GM19397 (cell line): ENCODE measurements around the gene MEOX2.

ENCODE experiments used
- ATAC-seq: cut with Tn5 transposase; IDR thresholded peaks from one replicate; pipeline ENCODE4 v1.9.1; 2021; ENCODE audit warnings: mild to moderate bottlenecking, moderate library complexity; ENCODE audit not compliant: unreplicated experiment

Gene MEOX2

DNA sequence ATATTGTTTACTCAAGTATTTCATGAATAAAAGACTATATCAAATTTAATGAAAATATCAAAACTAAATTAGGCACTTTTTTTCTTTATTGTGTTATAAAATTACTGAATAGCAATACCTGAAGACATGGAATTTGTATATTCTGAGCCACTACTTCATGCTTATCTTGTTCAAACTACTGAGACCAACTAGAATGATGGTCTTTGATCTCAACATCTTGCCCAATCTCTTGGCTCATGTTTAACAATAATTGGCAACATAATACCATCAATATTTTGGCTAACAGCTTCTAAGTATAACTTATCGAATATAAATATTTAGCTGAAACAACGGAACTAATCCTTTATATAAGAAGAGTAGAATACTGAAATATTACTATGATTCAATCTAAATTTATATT is 68.2 kb downstream of the MEOX2 start:
- no peak for ATAC-seq

DNA sequence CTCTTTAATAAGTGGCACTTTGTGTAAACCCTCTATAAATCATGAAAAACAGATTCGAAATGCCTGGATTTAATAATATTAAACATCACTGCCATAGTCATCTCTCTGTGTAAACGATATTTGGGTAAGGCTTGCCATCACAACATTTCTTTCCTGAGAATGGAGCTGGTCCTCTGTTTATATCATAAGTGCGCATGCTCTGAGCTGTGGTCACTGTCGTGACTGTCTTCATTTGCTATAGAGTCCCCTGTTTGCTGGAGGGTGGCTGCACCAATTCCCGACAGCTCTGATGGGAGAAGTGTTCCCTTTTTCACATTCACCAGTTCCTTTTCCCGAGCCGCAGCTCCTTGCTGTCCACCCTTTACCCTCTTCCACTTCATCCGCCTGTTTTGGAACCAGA is 74.3 kb downstream of the MEOX2 start:
- ATAC-seq, result no peak

DNA sequence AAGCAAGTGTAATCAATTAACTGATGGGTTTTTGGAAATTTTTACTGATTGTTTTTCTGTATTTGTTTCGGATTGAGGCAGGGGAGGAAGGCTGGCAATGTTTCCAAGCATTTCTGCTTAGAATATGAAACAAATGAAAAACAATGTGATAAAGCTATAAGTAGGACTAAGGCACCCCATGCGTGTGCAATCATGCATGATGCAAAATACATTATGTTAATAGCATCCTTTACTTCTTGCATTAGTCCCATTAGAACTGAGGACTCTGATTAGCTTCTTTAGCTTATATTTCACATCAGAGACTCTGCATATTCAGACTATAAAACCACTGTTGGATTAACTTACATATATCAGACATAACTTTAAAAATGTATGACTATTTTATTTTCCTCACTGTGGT is 76.0 kb downstream of the MEOX2 start:
- no peak for ATAC-seq

DNA sequence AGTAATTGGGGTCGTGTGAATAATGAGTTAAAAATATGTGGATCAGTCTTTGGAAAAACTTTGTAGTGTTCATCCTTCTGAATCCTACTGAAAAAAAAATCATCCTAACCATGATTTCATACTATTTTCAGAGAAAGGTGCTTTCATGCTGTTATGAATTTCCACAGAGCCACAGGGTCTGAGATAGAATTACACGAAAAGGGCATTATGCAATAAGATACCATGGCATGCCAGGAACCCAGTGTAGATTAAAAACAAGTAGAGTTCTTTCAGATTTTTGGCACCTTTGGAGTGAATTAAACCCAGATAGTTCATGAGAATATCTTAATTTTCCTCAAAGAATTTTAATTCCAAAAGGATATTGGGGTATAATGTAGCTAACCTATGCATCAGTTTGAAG is 77.2 kb downstream of the MEOX2 start:
- ATAC-seq, result no peak

DNA sequence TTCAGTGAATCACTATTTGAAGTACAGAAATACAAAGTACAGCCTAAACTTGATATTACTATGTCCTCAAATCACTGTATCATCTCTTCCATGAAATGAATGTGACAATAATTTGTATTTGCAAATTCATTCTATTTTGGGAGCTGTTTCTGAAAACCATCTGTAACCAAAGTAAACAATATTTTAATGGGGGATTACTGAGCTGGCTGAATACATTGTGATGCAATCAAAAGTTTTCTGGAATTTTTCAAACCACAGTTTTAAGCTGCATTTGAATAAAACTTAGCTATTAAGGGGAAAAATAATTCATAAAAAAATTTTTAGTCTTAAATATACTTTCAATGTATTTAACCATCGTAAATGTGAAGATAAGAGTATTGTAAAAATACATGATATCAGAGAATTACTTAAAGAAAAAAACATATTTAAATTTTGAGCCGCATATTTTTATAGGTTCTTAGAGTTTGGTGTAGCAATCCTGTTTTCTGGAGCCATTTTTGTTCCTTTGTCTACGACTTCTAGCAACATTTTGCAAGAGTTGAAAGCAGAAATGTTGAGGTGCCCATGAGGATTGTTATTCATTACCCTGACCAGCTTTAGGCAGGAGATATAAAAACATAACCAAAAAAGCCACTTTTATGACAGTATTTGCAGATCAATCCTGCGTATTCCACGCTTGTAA is 78.8 kb downstream of the MEOX2 start:
- ATAC-seq, result no peak

DNA sequence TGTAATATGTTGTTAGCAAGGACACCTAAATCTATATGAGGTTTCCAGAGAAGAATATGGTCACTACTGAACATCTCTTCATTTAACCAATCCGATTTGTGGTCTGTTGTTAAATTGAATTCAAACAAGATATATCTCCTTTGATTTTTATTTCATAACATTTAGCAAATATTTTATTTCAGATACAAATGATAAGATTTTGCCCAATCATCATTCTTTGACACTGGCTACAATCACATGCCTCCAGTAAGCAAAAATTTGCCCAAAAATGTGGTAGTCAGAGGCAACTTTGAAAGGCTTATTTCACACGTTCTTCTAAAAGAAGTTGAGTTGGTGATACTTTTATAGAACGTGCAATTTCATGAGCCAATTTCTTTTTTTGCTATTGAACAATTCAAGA is 79.9 kb downstream of the MEOX2 start:
- no peak for ATAC-seq

DNA sequence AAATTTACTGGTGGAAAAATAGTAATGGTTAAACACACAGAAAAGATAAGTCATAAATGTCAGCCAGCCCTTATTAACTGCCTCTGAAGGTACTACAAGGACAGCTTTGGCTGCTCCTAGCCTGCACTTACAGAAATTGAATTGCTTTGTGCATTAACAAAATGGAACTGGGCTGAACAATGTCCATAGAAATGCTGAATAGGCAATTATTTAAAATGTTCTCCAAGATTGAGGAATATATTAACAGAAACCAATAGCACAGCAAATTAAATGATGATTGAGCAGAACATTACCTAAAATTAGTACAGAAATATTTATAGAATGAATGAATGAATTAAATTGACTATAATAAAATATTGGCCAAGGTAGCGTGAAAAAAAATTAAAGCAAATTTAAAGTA is 82.3 kb downstream of the MEOX2 start:
- ATAC-seq, result no peak

DNA sequence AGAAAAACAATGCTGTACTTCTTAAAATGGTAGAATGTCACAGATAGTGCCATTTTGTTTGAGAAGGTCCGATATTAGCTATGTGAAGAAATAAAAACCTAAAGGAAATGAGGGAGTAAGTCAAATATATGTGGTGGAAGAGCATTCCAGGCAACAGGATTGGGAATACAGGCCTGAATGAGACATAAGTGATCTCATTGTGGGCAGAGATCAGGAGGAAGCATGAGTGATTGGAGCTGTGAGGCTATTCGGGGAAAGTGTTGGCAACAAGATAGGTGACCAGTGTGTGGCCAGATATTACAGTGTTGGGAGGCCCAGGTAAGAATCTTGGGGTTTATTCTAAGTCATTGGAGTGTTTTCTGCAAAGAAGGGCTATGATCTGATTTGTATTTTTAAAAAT is 83.4 kb downstream of the MEOX2 start:
- no peak for ATAC-seq

DNA sequence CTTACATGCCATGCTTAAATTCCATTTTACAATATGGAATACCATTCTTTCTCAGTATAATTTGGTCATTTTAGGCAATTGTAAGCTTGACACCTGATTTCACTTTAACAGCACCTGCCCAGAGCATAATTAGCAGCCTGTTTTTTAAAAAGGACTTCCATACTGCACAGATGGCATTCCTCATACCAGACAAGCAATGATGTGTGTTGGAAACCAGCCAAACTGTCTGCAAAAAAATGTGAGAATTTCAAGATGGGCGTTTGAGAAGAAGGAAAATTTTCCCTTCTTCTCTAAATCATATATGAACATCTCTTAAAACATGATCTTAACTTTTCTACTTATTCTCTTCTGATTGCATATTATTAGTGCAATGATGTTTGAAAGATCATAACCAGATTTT is 84.2 kb downstream of the MEOX2 start:
- ATAC-seq, result no peak

DNA sequence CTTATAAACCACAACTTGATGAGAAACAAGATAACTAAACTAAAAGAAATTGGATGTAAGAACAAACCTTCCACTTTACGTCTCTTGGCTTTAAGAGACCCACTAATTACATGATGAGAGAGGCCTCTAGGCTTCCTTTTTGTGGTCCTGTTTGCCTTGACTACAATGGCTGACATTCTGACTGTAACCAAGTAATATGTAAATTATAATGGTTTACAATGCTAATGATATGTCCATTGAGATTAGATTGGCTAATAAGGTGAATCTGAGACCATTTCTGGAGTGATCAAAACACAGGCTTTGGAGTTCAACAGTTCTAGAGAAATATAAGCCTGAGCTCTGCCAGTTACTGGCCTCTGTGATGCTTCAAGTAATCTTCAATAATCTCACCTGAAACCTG is 85.3 kb downstream of the MEOX2 start:
- no peak for ATAC-seq

DNA sequence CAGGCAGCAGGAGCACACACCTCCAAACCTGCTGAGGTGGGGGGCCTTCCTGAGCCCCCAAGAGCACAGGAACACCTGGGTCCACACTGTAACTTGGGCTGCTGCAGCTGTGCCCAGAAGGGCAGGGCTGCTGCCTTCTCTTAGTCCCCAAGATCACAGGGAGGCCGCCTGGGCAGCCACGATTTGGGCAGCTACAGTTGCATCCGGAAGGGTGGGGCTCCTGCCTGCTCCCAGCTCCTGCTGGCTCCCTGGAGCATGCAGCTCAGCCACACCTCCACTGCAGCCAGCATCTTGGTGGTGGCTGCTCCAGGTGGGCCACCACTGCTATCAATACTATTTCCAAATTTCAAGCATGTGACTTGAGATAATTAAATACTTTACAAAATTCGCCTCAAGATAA is 86.2 kb downstream of the MEOX2 start:
- no peak for ATAC-seq

DNA sequence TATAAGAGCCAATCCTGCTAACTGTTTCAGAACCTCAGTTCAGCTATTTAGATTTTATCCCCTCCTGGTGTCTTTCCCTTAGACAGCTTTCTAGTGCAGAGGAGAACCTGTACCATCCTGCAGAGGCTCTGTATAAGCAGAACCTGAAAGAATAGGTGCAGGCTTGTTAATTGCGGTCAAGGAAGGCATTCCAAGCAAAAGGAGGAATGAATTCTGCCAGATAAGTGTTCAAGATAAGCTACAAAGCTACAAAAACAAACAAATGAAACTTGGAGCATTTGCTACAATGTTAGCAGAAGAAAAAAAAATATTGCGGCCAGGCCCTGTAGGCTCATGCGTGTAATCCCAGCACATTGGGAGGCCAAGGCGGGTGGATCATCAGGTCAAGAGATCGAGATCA is 92.0 kb downstream of the MEOX2 start:
- no peak for ATAC-seq

DNA sequence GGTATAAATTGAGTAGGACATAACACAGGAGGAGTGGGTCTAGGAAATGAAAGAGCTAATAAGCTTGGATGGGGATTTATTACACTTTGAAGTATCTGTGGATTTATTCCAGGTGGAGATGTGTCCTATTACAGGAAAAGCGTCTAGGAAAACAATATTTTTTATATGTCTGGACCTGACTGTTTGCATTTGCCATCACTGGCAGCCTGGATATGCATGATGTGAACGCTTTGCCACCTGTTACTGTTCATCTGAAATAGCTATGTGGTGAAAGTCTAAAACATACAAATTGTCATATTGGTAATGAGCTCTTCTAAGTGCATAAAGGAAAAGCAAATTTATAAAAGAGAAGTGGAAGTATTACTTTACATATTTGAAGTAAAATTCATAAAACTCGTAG is 93.1 kb downstream of the MEOX2 start:
- ATAC-seq, result no peak

DNA sequence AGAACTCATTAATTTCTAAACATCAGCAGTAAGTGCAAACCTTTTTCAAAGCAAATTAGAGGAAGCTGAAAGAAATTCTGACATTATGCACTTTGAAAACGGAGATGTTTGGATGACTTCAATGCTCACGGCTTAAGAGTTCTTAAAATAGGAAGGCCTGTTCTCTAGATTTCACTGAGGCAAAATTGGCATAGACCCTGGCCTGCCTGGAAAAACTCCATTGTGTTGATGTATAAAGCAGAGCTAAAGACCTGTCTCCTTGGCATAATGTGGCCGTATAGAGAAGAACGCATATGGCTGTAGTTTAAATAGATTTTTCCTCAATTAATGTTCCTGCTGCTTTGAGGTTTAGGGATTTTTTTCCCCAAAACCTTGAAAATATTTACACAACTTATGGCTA is 100.2 kb downstream of the MEOX2 start:
- no peak for ATAC-seq

DNA sequence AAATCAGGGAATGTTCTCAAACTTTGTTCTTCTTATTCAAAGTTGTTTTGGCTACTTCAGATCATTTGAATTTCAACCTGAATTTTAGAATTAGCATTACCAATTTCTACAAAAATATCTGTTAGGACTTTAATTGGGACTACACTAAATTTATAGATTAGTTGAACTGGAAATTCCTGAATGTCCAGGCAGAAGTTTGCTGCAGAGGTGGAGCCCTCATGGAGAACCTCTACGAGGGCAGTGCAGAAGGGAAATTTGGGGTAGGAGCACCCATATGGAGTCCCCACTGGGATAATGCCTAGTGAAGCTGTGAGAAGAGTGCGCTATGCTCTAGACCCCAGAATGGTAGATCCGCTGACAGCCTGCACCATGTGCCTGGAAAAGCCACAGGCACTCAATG is 101.9 kb downstream of the MEOX2 start:
- no peak for ATAC-seq

DNA sequence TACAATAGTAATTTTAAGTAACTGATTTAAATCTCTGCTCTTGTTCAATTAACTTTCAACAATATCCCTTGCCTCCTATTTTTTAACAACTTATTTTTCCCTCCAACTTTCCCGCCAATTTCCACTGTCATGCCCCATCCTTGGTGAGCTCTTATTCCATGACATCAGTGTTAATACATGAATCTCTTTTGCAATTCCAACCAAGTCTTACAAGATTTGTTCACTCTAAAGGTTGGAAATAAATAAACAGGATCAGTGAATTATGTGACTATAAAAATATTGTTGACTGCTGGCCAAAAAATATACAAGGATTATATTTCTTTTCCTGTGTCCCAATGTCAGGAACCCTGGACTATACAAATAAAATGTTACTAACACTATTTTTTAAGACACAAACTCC is 103.7 kb downstream of the MEOX2 start:
- ATAC-seq, result no peak

DNA sequence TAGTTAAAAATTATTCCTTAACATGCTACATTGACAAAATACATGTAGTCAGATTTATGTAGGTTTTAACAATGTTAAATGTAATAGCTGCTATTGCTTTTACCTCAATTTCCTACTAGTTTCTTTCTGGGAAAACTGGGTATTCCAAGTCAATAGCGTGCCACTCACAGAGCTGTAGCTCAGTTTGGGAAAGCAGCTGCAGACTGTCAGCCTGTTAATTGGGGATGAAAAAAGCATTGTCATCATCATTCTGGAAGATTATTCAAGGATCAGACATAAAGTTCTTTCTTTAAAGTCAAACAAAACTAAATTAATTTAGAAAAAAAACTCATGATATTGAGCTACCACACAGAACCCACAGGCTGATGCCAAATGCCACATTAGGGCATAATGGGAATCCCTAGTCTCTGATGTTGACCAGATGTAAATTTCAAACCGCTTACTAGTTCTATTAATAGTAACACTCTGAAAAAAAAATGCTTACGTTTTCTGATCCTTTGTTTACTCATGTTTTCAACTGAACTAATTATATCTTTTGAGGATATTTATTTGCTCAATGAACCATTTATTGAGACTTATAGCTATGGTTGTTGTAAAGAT is 105.0 kb downstream of the MEOX2 start:
- no peak for ATAC-seq

DNA sequence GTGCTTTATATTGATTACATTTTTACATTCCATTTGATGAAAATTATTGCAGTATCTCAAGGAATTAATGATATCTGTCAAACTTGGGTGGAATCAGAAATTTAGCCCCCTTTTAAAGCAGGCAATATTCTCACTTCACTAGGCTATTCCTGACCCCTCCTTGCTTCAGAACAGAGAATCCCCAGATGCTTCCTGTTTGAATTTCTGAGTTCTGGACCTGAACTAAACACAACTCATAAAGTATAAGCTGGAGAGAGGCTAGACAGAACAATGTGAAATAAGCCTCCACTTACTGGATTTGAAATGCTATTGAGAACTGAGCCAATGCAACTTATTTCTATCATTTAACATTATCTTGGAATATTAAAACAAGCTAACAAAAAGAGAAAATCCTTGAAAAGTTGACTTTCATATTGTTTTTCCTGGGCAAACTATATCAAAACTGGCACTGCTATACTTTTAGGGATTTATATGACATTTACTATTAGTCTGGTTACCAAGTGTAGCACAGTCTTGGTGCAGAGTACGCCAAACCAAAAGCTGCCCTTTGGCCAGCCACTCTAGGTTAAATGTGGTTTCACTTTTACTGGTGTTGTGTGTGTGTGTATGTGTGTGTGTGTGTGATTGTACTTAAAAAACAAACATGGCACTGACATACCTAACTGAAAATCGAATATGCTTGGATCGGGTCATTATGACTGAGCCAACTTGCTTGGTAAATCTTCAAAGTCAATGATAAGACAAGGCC is 105.7 kb downstream of the MEOX2 start:
- no peak for ATAC-seq

DNA sequence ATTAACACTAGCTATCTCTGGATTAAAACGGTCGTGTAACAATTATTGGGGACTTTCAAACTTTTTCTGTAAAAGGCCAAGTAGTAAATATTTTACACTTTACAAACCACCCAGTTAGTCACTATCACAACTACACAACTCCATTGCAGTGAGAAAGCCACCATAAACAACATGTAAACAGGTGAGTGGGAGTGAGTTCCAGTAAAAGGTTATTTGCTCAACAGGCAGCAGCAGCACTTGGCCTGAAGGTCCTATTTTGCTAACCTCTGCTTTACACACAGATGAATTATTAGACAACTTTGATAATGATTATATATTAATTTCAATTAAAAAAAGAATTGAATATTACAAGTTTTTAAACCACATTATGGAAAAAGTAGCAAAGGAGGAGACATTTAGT is 108.9 kb downstream of the MEOX2 start:
- no peak for ATAC-seq

DNA sequence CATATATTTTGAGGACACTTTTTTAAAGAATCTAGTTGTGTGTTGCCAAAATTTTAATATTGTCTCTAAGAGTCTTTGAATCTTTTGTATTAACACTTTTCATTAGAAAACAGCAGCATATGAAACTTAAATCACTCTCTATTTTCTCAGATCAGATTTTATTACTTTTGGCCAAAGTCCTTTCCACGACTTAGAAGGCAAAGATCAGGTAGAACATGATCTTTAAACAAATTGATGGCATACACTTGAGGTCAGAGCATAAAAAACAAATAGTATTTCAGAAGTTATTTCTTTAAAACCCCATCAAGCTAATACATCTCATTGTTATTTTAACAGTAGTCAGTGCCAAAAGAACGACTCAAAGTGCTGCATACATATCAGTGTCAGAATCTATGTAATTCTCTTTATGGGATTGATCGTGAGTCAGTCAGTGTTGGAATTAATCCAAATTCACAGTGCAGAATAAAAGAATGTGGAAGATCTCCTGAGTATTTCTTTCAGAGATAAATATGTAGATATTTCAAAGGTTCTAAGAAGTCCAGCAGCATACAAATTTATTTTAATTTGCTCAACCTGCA is 115.1 kb downstream of the MEOX2 start:
- ATAC-seq, result no peak

DNA sequence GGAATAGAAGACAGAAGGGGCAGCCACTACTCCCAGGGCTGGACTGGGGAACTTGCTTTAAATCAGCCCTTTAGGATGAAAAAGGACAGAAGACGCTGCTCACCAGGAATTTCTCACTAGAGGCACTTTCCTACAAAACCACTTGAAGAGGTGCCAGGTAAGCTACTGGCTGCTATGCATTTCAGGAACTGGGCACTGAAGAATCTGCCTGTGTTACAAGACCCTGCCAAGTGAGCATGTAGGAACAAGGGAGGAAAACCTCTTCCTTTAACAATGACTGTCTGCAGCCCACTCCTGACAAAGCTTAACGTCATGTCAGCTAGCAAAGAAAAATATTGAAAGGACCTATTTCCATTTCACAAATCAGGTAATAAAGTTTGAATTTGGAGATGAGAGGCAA is 118.8 kb downstream of the MEOX2 start:
- no peak for ATAC-seq

DNA sequence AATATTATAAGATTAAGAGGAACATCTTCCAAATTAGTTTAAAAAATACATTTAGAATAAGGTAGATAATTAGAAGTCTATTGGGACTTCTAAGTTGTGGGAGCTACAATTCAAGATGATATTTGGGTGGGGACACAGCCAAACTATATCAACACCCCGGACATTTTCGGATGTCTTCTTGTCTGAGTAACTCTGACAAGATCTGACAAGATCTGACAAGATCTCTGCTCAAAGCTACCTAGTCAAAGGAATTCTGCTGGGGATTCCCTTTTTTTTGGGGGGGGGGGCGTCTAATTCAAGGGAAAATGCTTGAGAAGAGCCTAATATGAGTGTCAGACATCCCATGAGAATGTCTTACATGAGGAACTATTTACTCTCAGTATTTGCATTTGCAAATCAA is 119.4 kb downstream of the MEOX2 start:
- no peak for ATAC-seq
